IPS-20b (cell line): ENCODE measurements around the gene DSCAML1.
"Not testable (repeated sequence)": the region's sequence is repeated elsewhere in the genome, so short reads cannot be mapped to it uniquely, and the experiment has no call there.

Experiments used
- H3K27ac ChIP-seq: one replicate; pipeline ENCODE4 v1.5.1; 2013; ENCODE audit warnings: low read length
- H3K27me3 ChIP-seq: 2 replicates; pipeline ENCODE4 v1.6.1; 2013; ENCODE audit warnings: mild to moderate bottlenecking, low read length, inconsistent platforms; ENCODE audit not compliant: insufficient read depth
- H3K36me3 ChIP-seq: 2 replicates; pipeline ENCODE4 v1.6.1; 2013; ENCODE audit warnings: low read depth, mild to moderate bottlenecking, inconsistent platforms, low read length, moderate library complexity; ENCODE audit not compliant: insufficient read depth
- H3K4me1 ChIP-seq: 2 replicates; pipeline ENCODE4 v1.6.1; 2013; ENCODE audit warnings: mild to moderate bottlenecking, control low read depth, inconsistent platforms, low read length, moderate library complexity; ENCODE audit not compliant: insufficient read depth
- H3K4me3 ChIP-seq: 2 replicates; pipeline ENCODE4 v1.5.1; 2013; ENCODE audit warnings: mild to moderate bottlenecking, low read length, inconsistent platforms
- H3K9ac ChIP-seq: 2 replicates; pipeline ENCODE4 v1.6.1; 2013; ENCODE audit warnings: low read depth, mild to moderate bottlenecking, inconsistent platforms, low read length, moderate library complexity
- H3K9me3 ChIP-seq: 2 replicates; pipeline ENCODE4 v1.6.1; 2013; ENCODE audit warnings: mild to moderate bottlenecking, low read depth, low read length, inconsistent platforms; ENCODE audit not compliant: insufficient read depth

The DSCAML1 gene

DNA sequence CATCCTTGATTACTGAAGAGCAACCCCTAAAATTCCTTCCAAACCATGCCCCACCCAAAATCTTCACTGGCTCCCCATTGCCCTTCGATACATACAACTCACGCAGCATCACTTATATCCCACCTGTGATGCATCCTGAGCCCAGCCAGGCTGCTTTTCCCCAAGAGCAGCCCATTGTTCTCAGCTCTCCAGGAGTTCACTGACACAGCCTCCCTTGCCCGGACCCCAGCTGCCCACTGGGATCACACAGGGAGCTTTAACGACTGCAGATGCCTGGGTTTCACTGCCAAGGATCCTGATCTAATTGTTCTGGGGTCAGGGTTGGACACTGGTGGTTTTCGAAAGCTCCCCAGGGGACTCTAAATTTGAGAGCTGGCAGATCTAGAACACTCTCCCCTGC is 33.6 kb downstream of the DSCAML1 start:
- not testable (repeated sequence) for H3K4me3 ChIP-seq, H3K9me3 ChIP-seq, H3K27ac ChIP-seq, H3K4me1 ChIP-seq, H3K36me3 ChIP-seq, H3K27me3 ChIP-seq, H3K9ac ChIP-seq

DNA sequence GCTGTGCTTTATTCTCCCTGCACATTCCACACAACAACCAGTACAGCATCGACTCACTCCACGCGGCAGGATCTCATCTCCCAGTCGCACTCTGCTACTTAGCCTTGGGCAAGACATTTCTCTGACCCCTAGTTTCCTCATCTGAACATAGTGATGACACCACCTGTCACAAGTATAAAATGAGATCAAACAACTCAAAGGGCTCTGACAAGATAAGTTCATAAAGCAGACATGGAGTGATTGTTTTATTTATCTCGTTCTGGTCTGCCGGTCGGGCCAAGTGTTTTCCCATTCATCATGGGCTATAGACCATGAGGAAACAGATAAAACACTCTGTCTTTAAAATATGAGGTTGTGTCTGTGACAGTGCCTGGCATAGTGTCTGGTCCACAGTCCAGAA is 35.0 kb downstream of the DSCAML1 start:
- no peaks in the 10 kb centered on the region for H3K27me3 ChIP-seq
- peaks cover 9% of the 10 kb centered on the region; the same call in 1 of the 2 replicates for H3K4me1 ChIP-seq
- H3K36me3 ChIP-seq: no peaks in the 10 kb centered on the region
- no peak overlapping the region for H3K27ac ChIP-seq
- no peak overlapping the region for H3K4me3 ChIP-seq
- H3K9ac ChIP-seq: no peak overlapping the region
- H3K9me3 ChIP-seq: no peaks in the 10 kb centered on the region

DNA sequence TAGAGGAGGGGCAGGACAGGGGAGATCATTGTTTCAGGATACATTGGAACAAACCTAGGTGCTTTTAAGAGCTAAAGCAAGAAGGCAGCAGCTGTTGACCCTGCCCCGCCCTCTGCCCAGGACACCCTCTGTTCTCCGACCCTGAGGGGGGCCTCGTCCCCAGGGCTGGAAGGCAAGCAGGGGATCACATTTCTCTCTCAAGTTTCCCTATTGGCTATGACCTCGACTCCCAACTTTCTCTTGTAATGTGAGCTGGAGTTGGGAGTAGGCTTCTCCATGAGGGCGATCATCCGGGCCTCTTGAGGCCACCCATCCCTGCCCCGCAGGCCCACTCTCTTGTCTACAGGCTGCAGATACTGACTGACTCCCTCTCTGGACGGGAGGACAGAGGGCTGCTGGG is 37.7 kb downstream of the DSCAML1 start:
- Histone ChIP-seq H3K27me3 (no peaks in the 10 kb centered on the region; the same call in 1 of the 2 replicates), H3K9me3 (no peaks in the 10 kb centered on the region), H3K9ac (no peak overlapping the region), H3K27ac (no peak overlapping the region), H3K4me1 (peaks cover 9% of the 10 kb centered on the region; the same call in 1 of the 2 replicates), H3K36me3 (no peaks in the 10 kb centered on the region), H3K4me3 (no peak overlapping the region)

- Histone ChIP-seq H3K9ac (no peak overlapping the region), H3K9me3 (no peaks in the 10 kb centered on the region), H3K27me3 (no peaks in the 10 kb centered on the region; the same call in 1 of the 2 replicates), H3K4me3 (no peak overlapping the region), H3K27ac (no peak overlapping the region), H3K36me3 (no peaks in the 10 kb centered on the region), H3K4me1 (peaks cover 2% of the 10 kb centered on the region; the same call in 1 of the 2 replicates)
These were observed 43.0 kb downstream of the DSCAML1 start for GRCh38 chr11:117754030-117754429.

GRCh38 chr11:117752721-117753237 is 44.2 kb downstream of the DSCAML1 start:
- Histone ChIP-seq H3K4me1 (no peaks in the 10 kb centered on the region), H3K27ac (no peak overlapping the region), H3K9ac (no peak overlapping the region), H3K36me3 (no peaks in the 10 kb centered on the region), H3K27me3 (no peaks in the 10 kb centered on the region; the same call in 1 of the 2 replicates), H3K9me3 (no peaks in the 10 kb centered on the region), H3K4me3 (no peak overlapping the region)

GRCh38 chr11:117752071-117752470 is 44.9 kb downstream of the DSCAML1 start:
- Histone ChIP-seq H3K27ac (no peak overlapping the region), H3K9ac (no peak overlapping the region), H3K36me3 (no peaks in the 10 kb centered on the region), H3K9me3 (no peaks in the 10 kb centered on the region), H3K4me1 (no peaks in the 10 kb centered on the region), H3K27me3 (no peaks in the 10 kb centered on the region; the same call in 1 of the 2 replicates), H3K4me3 (no peak overlapping the region)

GRCh38 chr11:117750916-117751662 is 45.9 kb downstream of the DSCAML1 start:
- no peak overlapping the region for H3K9ac ChIP-seq
- H3K4me1 ChIP-seq: no peaks in the 10 kb centered on the region
- no peaks in the 10 kb centered on the region for H3K36me3 ChIP-seq
- no peak overlapping the region for H3K27ac ChIP-seq
- no peaks in the 10 kb centered on the region for H3K9me3 ChIP-seq
- H3K27me3 ChIP-seq: no peaks in the 10 kb centered on the region
- H3K4me3 ChIP-seq: no peak overlapping the region

GRCh38 chr11:117750357-117750756 is 46.7 kb downstream of the DSCAML1 start:
- Histone ChIP-seq H3K4me1 (no peaks in the 10 kb centered on the region), H3K27ac (no peak overlapping the region), H3K27me3 (no peaks in the 10 kb centered on the region), H3K36me3 (no peaks in the 10 kb centered on the region), H3K4me3 (no peak overlapping the region), H3K9ac (no peak overlapping the region), H3K9me3 (no peaks in the 10 kb centered on the region)

DNA sequence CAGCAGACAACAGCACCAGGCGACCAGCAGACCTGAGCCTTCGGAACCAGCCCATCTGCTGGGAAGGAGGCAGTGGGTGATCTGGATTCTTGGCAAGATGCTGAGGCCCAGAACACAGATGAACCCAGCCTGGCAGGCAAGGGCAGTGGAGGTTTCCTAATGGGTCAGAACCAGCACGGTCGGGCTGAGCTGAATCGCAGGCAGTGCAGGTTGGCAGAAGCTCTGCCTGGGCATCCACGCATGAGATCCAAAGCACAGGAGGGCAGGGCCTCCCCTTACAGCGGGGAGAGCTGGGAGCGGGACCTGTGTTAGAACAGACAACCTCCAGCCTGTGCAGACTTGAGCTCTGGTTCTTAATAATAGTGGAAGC is 47.5 kb downstream of the DSCAML1 start:
- H3K4me1 ChIP-seq: no peaks in the 10 kb centered on the region
- H3K4me3 ChIP-seq: no peak overlapping the region
- no peaks in the 10 kb centered on the region for H3K36me3 ChIP-seq
- no peak overlapping the region for H3K27ac ChIP-seq
- H3K27me3 ChIP-seq: no peaks in the 10 kb centered on the region
- no peak overlapping the region for H3K9ac ChIP-seq
- no peaks in the 10 kb centered on the region for H3K9me3 ChIP-seq

DNA sequence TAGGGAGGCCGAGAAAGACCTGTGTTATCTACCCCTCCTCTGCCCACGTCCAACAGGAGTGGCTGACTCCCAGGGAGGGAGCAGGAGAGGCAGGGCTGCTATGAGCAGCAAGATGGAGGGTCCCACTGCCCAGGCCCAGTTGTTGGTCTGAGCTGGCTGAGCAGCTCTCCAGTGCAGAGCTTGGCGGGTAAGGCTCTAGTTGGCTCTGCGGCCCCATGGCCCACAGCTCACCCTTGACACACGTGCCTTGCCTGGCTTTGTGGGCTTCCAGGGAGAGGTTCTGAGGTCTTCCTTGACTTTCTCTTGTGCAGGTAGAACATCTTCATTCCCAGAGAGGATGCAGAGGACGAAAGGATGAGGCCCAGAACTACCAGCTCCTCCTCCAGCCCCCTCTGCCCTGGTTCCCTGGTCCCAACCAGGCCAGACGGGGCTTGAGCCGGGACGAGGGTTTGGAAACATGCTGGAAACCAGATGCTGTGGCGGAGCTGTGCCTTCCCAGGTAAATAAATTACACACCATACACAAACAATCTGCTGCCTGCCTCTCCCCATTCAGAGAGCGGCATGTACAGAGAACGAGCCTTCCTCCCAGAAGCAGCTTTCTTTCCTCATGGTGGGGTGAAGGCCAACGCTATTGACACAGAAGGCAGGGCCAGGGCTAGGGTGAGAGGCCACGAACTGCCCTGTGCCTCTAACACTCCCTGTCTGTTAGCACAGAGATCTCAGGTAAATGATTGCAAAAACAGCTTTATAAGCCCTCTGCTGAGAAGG is 48.1 kb downstream of the DSCAML1 start:
- H3K27ac ChIP-seq: no peak overlapping the region
- H3K4me1 ChIP-seq: no peaks in the 10 kb centered on the region
- no peaks in the 10 kb centered on the region for H3K27me3 ChIP-seq

DNA sequence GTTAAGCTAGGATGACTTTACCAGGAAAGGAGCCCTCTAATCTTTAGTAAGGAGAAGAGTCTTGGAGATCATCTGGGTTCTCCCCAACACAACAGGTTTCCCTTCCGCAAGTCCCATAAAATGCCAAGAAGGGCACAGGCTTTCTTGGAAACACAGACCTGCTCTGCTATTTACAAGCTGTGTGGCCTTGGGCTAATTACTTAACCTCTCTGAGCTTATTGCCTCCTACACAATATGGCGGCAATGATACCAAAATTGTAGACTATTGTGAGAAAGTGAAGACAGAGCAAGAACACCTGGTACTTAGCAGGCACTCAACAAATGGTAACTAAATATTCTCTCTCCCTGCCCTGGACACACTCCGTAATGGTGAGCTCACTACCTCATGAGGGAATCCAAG is 49.1 kb downstream of the DSCAML1 start:
- Histone ChIP-seq H3K4me1 (no peaks in the 10 kb centered on the region), H3K4me3 (no peak overlapping the region), H3K27ac (no peak overlapping the region), H3K9me3 (no peaks in the 10 kb centered on the region), H3K9ac (no peak overlapping the region), H3K36me3 (no peaks in the 10 kb centered on the region), H3K27me3 (no peaks in the 10 kb centered on the region)

More for the DNA sequence above, 48.1 kb downstream of the DSCAML1 start:
- Histone ChIP-seq H3K4me3 (no peak overlapping the region), H3K36me3 (no peaks in the 10 kb centered on the region), H3K9ac (no peak overlapping the region), H3K9me3 (no peaks in the 10 kb centered on the region)

DNA sequence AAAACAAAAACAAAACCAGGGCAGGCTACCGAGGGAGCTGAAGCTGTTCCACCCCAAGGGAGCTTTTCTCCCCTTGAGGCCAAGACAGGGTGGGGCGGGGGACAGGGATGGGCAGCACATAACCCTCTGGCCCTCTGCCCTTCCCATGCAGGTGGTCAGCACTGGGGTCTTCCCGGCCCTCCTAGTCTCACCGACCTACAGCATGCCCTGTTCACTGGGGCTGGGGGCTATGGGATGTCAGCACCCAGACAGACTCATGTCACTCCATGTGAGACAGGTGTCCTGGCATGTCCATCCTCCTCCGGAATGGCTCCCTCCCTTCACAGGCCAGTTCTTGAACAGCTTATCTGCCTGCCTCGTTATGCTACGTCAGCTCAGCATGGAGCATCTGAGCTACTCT is 51.7 kb downstream of the DSCAML1 start:
- Histone ChIP-seq H3K27ac (no peak overlapping the region), H3K4me1 (no peaks in the 10 kb centered on the region), H3K27me3 (no peaks in the 10 kb centered on the region)

More for the DNA sequence above, 51.7 kb downstream of the DSCAML1 start:
- no peaks in the 10 kb centered on the region for H3K36me3 ChIP-seq
- no peak overlapping the region for H3K9ac ChIP-seq
- no peak overlapping the region for H3K4me3 ChIP-seq
- H3K9me3 ChIP-seq: no peaks in the 10 kb centered on the region
